Measurements from ENCODE around the gene CD74.

Gene CD74

DNA sequence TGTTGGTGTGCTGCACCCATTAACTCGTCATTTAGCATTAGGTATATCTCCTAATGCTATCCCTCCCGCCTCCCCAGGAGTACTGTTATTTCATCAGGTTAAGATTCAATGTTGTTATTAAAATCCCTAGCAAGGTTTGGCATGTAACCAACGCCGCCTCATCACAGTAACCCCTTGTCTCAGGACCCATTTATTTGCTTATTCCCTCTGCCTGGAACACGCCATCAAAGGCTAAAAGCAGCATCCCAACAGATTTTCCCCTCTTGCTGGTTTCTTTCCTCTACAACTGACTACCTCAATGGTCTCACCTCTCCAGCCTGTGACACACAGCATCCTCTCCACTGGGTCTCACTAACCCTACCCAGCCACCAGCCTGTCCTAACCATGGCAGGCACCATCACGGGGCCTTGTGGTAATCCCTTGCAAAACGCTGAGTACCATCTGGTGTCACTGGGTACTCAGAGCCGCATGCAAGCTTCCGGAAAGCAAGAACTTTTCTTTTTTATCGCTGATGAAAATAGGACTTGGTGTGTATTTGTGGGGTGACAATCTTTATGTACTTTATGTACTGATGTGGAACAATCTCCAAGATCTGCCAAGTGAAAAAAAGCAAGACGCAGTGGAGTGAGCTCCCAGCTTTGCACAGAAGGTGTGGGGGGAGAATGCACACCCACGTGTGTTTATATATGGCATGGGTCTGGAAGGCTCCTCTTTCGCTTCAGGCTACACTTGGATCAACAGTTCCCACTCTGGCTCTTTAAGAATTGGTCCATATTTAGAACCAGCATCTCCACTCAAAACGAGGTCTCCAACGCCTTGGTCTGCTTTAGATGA is 30.7 kb upstream of the CD74 start:
- Mint-ChIP-seq H3K9me3 (no peaks in the 10 kb centered on the region), H3K36me3 (ENCODE audit: low read depth) (peaks cover 54% of the 10 kb centered on the region), H3K4me3 (peak overlapping the region in 1 of 3 experiments; percentile 34), H3K27ac (peak overlapping the region in 2 of 3 experiments; percentile 1 to 24), H3K27me3 (ENCODE audit: low read depth) (no peaks in the 10 kb centered on the region), H3K4me1 (peaks cover 22% of the 10 kb centered on the region)
- TF ChIP-seq, protein P1, sequence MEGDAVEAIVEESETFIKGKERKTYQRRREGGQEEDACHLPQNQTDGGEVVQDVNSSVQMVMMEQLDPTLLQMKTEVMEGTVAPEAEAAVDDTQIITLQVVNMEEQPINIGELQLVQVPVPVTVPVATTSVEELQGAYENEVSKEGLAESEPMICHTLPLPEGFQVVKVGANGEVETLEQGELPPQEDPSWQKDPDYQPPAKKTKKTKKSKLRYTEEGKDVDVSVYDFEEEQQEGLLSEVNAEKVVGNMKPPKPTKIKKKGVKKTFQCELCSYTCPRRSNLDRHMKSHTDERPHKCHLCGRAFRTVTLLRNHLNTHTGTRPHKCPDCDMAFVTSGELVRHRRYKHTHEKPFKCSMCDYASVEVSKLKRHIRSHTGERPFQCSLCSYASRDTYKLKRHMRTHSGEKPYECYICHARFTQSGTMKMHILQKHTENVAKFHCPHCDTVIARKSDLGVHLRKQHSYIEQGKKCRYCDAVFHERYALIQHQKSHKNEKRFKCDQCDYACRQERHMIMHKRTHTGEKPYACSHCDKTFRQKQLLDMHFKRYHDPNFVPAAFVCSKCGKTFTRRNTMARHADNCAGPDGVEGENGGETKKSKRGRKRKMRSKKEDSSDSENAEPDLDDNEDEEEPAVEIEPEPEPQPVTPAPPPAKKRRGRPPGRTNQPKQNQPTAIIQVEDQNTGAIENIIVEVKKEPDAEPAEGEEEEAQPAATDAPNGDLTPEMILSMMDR (IDR thresholded peaks at IDR 0.05; ENCODE audit: unreplicated experiment in 3 of 3), result no peak

DNA sequence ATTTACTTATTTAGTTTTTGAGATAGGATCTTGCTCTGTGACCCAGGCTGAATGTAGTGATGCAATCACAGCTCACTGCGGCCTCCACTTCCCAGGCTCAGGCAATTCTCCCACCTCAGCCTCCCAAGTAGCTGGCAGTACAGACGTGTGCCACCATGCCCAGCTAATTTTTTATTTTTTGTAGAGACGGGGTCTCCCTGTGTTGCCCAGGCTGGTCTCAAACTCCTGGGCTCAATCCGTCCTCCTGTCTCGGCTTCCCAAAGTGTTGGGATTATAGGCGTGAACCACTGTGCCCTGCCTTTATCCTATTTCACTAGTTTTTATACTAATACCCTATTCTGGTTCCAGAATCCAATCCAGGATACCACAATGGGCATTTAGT is 30.0 kb upstream of the CD74 start:
- Mint-ChIP-seq H3K36me3 (ENCODE audit: low read depth) (peaks cover 47% of the 10 kb centered on the region), H3K4me1 (peaks cover 14% of the 10 kb centered on the region), H3K9me3 (no peaks in the 10 kb centered on the region), H3K27ac (peak overlapping the region in 1 of 3 experiments; percentile 24), H3K4me3 (no peak overlapping the region), H3K27me3 (ENCODE audit: low read depth) (no peaks in the 10 kb centered on the region)
- TF ChIP-seq, protein P1 (IDR thresholded peaks at IDR 0.05; ENCODE audit: unreplicated experiment in 3 of 3), result no peak

- peaks cover 41% of the 10 kb centered on the region for H3K36me3 Mint-ChIP-seq (ENCODE audit: low read depth)
- peaks cover 11% of the 10 kb centered on the region for H3K4me1 Mint-ChIP-seq
- H3K4me3 Mint-ChIP-seq, result no peak overlapping the region
- no peaks in the 10 kb centered on the region for H3K9me3 Mint-ChIP-seq
- TF ChIP-seq, protein P1 (IDR thresholded peaks at IDR 0.05; ENCODE audit: unreplicated experiment in 3 of 3), result no peak
- H3K27me3 Mint-ChIP-seq (ENCODE audit: low read depth), result no peaks in the 10 kb centered on the region
- H3K27ac Mint-ChIP-seq, result no peak overlapping the region
Observed at GRCh38 chr5:150441813-150442698, 29.3 kb upstream of the CD74 start.

DNA sequence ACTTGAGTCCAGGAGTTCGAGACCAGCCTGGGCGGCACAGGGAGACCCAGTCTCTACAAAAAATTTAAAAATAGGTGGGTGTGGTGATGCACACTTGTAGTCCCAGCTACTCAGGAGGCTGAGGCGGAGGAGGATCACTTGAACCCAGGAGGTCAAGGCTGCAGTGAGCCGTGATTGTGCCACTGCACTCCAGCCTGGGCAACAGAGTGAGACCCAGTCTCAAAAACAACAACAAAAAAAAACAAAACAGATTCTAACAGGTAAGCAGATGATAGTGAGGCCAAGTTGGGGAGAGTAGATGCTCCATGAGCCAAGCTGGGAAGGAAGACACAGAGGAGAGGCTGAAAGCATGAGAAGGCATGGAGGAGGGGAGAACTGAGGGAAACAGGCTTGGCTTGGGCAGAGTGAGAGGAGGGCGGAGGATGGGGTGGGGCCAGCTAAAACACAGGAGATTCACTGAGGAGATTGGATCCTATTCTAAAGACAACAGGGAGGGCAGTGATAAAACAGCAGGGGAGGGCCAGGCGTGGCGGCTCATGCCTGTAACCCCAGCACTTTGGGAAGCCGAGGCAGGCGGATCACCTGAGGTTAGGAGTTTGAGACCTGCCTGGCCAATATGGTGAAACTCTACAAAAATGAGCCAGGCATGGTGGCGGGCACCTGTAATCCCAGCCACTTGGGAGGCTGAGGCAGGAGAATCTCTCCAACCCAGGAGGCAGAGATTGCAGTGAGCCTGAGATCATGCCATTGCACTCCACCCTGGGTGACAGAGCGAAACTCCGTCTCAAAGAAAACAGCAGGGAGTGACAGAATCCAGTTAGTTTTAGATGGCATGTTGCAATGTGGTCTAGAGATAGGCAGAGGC is 28.5 kb upstream of the CD74 start:
- Mint-ChIP-seq H3K4me1 (peaks cover 6% of the 10 kb centered on the region), H3K9me3 (no peaks in the 10 kb centered on the region), H3K4me3 (no peak overlapping the region), H3K27ac (peak overlapping the region in 1 of 3 experiments; percentile 53), H3K27me3 (ENCODE audit: low read depth) (no peaks in the 10 kb centered on the region), H3K36me3 (ENCODE audit: low read depth) (peaks cover 32% of the 10 kb centered on the region)
- TF ChIP-seq, protein P1 (IDR thresholded peaks at IDR 0.05; ENCODE audit: unreplicated experiment in 3 of 3), result no peak

DNA sequence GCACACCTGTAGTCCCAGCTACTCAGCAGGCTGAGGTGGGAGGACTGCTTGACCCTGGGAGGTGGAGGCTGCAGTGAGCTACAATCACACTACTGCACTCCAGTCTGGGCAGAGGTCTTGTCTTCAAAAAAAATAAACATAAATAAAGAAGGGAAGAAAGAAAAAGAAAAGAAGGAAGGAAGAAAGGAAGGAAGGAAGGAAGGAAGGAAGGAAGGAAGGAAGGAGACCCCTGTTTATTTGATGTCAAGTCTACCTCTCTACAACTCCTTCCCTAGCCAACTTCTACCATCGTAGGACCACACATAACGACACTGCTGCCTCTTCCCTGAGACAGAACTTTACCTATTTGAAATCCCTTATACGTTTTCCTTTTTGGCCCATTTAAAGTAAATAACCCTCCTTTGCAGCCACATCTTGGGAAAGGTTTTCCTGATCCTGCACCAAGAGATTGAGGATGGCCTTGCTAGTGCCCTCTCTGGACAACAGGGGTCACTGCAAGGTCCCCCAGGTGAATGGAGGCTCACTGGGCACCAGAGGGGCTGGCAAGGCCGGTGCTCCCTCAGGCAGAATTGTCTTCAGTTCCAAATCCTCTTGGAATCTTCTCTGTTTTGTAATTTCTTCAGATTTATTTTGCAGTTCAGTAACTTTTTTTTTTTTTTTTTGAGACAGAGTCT is 26.3 kb upstream of the CD74 start:
- Mint-ChIP-seq H3K27ac (peak overlapping the region in 1 of 3 experiments; percentile 28), H3K27me3 (ENCODE audit: low read depth) (no peaks in the 10 kb centered on the region), H3K9me3 (no peaks in the 10 kb centered on the region), H3K4me1 (peaks cover 4% of the 10 kb centered on the region), H3K36me3 (ENCODE audit: low read depth) (peaks cover 15% of the 10 kb centered on the region), H3K4me3 (no peak overlapping the region)
- TF ChIP-seq, protein P1 (IDR thresholded peaks at IDR 0.05; ENCODE audit: unreplicated experiment in 3 of 3), result peak; percentile 20 to 51 (median 28)
